Fibroblast of lung (primary cell): ENCODE results near the gene PBX1. TPM values are rescaled to one million over a fixed set of nuclear protein-coding genes. Genes with fewer than 3 reads are reported as not detected.

Experiments used
- DNase-seq, 2 donors: peaks; one replicate each; pipeline versions ENCODE4 v3.0.0 to v3.0.0-alpha.2; 2010; ENCODE audit warnings: low read depth in 2 of 2
- H2AFZ ChIP-seq: 2 replicates; pipeline ENCODE4 v1.5.1; 2012; ENCODE audit warnings: low read length, control low read depth, inconsistent platforms
- H3K27ac ChIP-seq: 2 replicates; pipeline ENCODE4 v1.5.1; 2011; ENCODE audit warnings: low read length, control low read depth; ENCODE audit not compliant: insufficient read depth
- H3K27me3 ChIP-seq: 2 replicates; pipeline ENCODE4 v1.5.1; 2011; ENCODE audit warnings: mild to moderate bottlenecking, low read length; ENCODE audit not compliant: control insufficient read depth, insufficient read depth
- H3K36me3 ChIP-seq: 2 replicates; pipeline ENCODE4 v1.5.1; 2011; ENCODE audit warnings: low read length; ENCODE audit not compliant: control insufficient read depth, insufficient read depth
- H3K4me1 ChIP-seq: 2 replicates; pipeline ENCODE4 v1.5.1; 2011; ENCODE audit warnings: low read length; ENCODE audit not compliant: control insufficient read depth, insufficient read depth; ENCODE audit errors: extremely low read depth
- H3K4me2 ChIP-seq: 2 replicates; pipeline ENCODE4 v1.5.1; 2011; ENCODE audit warnings: low read length, control low read depth; ENCODE audit not compliant: insufficient read depth; ENCODE audit errors: extremely low read depth
- H3K4me3 ChIP-seq, 4 experiments: fragments of 200-600 bp in 1 of 4; sonication (generic) in 1 of 4; replicated peaks in 1 of 4; 2 replicates each; pipeline ENCODE4 v1.5.1; 2011 to 2016; ENCODE audit warnings: low read length in 4 of 4, low read depth in 3 of 4, mild to moderate bottlenecking in 3 of 4, control low read depth in 2 of 4, inconsistent platforms in 1 of 4, mixed read lengths in 1 of 4; ENCODE audit not compliant: insufficient read depth in 1 of 4; ENCODE audit errors: control extremely low read depth in 1 of 4
- H3K79me2 ChIP-seq: 2 replicates; pipeline ENCODE4 v1.5.1; 2012; ENCODE audit warnings: mild to moderate bottlenecking, low read length, inconsistent platforms; ENCODE audit not compliant: control insufficient read depth, insufficient read depth
- H3K9ac ChIP-seq: 2 replicates; pipeline ENCODE4 v1.5.1; 2011; ENCODE audit warnings: mild to moderate bottlenecking, low read length, control low read depth; ENCODE audit not compliant: insufficient read depth
- H3K9me3 ChIP-seq: 2 replicates; pipeline ENCODE4 v1.5.1; 2012; ENCODE audit warnings: low read depth, low read length; ENCODE audit not compliant: control insufficient read depth, insufficient read depth
- H4K20me1 ChIP-seq: 2 replicates; pipeline ENCODE4 v1.5.1; 2011; ENCODE audit warnings: low read length; ENCODE audit not compliant: control insufficient read depth, insufficient read depth; ENCODE audit errors: extremely low read depth
- EZH2 ChIP-seq: IDR thresholded peaks from 2 replicates; pipeline ENCODE4 v1.5.1; 2012; ENCODE audit warnings: low read length, control low read depth, mild to moderate bottlenecking; ENCODE audit errors: missing control alignments
- polyA plus RNA-seq, 2 donors: library from polyadenylated mRNA; depleted of rRNA in 1 of 2; stranded (reverse) in 1 of 2; unstranded in 1 of 2; fragments of >200 nt; gene quantifications; 2 replicates each; pipeline ENCODE4 v1.2.1, GENCODE V29; 2011 to 2012; ENCODE audit warnings: missing spikeins in 1 of 2
- total RNA-seq: library from RNA; depleted of rRNA; stranded (reverse); fragments of >200 nt; gene quantifications from 2 replicates; pipeline ENCODE4 v1.2.1, GENCODE V29; 2014
- TF ChIP-seq, protein P1 (sequence below), 2 donors: IDR thresholded peaks in 1 of 2; conservative IDR thresholded peaks in 1 of 2; 1 replicate in 1 of 2; 2 replicates in 1 of 2; pipeline ENCODE4 v1.5.1; 2011 to 2012; ENCODE audit warnings: low read length in 2 of 2, control low read depth in 1 of 2, inconsistent platforms in 1 of 2, low read depth in 1 of 2, mild to moderate bottlenecking in 1 of 2

The PBX1 gene
- total and polyA plus RNA-seq, 2 donors (not counting 1 experiment from before 2014, with no cell fraction given): 43.1 to 46.7 TPM

DNA sequence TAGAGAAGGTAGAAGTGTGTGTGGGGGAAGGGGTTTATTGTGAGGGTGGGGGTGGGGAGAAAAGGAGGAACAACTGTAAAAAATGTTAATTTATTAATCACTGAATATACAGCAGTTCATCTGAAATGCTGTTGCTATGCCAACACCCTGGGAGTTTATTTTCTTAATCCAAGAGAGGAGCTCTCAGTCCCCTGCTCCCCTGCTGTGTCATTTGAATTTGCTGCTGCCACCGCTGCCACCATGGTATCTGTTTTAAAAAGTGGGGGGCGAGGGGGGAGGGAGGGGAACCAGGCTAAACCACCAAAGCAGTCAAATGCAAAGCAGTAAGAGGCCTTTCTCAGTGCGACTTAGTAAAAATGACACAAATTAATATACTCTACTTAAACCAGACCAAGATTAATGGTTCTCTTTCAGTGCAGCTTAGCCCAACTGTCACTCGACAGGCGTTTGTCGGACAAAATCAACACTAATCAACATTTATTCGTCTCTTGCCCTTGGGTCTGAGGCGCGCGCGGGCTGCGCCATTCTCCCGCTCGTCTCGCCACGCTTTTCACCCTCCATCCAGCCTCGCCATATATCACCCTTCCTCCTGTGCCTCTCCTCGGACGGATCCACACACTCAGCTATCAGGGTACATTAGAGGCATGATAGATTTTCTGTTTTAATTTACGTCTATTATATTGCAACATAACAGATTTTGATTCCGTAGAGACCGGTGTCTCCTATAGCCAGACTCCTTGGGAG lies 76.2 kb downstream of the PBX1 start:
- no peak overlapping the region for H3K9ac ChIP-seq
- H3K4me1 ChIP-seq: peaks cover 18% of the 10 kb centered on the region
- H3K27ac ChIP-seq: no peak overlapping the region
- no peaks in the 10 kb centered on the region for H3K9me3 ChIP-seq
- no peak overlapping the region for H2AFZ ChIP-seq
- TF ChIP-seq EZH2: no peak
- TF ChIP-seq, protein P1, sequence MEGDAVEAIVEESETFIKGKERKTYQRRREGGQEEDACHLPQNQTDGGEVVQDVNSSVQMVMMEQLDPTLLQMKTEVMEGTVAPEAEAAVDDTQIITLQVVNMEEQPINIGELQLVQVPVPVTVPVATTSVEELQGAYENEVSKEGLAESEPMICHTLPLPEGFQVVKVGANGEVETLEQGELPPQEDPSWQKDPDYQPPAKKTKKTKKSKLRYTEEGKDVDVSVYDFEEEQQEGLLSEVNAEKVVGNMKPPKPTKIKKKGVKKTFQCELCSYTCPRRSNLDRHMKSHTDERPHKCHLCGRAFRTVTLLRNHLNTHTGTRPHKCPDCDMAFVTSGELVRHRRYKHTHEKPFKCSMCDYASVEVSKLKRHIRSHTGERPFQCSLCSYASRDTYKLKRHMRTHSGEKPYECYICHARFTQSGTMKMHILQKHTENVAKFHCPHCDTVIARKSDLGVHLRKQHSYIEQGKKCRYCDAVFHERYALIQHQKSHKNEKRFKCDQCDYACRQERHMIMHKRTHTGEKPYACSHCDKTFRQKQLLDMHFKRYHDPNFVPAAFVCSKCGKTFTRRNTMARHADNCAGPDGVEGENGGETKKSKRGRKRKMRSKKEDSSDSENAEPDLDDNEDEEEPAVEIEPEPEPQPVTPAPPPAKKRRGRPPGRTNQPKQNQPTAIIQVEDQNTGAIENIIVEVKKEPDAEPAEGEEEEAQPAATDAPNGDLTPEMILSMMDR (conservative IDR thresholded peaks at IDR 0.05 in 1 of 2, IDR thresholded peaks at IDR 0.05 in 1 of 2; ENCODE audit: low read depth in 1 of 2, low read length in 2 of 2): no peak
- H4K20me1 ChIP-seq: no peaks in the 10 kb centered on the region
- H3K27me3 ChIP-seq: no peaks in the 10 kb centered on the region
- H3K36me3 ChIP-seq: no peaks in the 10 kb centered on the region
- no peak for DNase-seq
- H3K4me3 ChIP-seq: no peak overlapping the region
- H3K79me2 ChIP-seq: no peaks in the 10 kb centered on the region
- no peak overlapping the region for H3K4me2 ChIP-seq

DNA sequence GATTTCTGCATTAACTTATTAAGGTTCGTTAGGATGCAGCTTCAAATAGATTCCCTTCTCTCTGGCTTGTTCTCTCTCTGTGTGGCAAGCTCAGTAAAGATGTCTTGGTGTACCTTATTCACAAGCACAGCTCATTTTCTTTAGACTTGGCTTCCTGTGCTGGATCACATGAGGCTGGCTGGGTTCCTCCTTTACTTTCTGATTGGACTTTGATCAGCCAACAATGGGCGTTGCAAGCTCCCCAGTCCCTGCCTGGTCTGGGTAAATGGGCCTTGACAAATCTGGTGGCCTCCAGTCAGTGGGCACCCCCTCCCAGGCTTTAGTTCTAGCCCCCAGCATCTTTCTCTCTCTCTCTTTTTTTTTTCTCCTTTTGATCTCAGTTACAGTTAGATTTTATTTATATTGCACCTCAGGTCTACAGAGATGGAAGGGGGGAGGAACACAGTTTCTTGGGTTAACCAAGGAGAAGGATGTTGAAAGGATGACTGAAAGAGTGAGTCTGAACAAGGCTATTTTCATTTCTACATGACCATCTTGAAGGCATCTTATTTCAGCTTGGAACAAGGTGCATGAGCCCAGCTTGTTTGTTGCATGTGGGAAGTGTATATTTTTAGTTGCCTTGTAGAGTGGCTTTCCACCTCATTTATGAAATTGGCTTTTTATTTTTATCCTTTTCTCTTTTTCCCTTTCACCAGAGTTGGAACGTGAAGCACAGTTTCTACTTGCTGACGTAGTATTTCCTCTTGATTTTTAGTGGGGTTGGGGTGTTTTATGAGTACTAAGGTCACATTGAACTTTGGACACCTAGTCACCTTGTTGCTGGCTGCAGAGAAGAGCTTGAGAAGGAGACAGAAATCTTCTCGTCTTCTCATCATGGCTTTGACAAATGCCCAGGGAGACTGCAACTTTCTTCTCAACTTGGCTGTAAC lies 77.1 kb downstream of the PBX1 start:
- Histone ChIP-seq H3K4me2 (no peak overlapping the region), H2AFZ (no peak overlapping the region), H3K27ac (peak overlapping the region; percentile 89), H3K9ac (no peak overlapping the region), H3K36me3 (no peaks in the 10 kb centered on the region), H4K20me1 (no peaks in the 10 kb centered on the region), H3K79me2 (no peaks in the 10 kb centered on the region), H3K4me3 (no peak overlapping the region), H3K9me3 (no peaks in the 10 kb centered on the region), H3K4me1 (peaks cover 18% of the 10 kb centered on the region), H3K27me3 (no peaks in the 10 kb centered on the region)
- TF ChIP-seq, protein P1 (conservative IDR thresholded peaks at IDR 0.05 in 1 of 2, IDR thresholded peaks at IDR 0.05 in 1 of 2; ENCODE audit: low read depth in 1 of 2, low read length in 2 of 2): no peak
- TF ChIP-seq EZH2: no peak
- DNase-seq: peak in 1 of 2 donors; percentile 35

DNA sequence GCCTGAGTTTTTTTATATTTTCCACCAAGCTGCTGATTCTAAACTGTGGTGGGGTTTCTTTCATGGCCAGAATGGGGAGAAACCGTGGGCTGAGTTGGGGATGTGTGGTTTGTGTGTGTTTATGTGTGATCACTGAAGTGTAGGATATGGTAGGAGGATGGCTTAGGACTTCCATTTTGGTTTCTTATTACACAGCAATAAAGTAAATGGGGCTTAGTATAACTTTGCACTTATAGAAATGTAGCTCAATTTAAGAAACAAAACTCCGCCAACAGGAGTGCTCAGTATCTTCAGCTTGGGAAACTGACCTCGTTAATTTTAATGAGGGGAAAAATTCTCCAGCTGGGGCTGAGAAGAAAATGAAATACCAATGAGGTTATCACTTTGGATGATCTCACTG lies 77.8 kb downstream of the PBX1 start:
- Histone ChIP-seq H4K20me1 (no peaks in the 10 kb centered on the region), H3K4me3 (no peak overlapping the region), H3K4me2 (no peak overlapping the region), H3K79me2 (no peaks in the 10 kb centered on the region), H3K27me3 (no peaks in the 10 kb centered on the region), H3K27ac (peak overlapping the region; percentile 89), H2AFZ (no peak overlapping the region), H3K9me3 (no peaks in the 10 kb centered on the region), H3K36me3 (no peaks in the 10 kb centered on the region), H3K9ac (no peak overlapping the region), H3K4me1 (peaks cover 18% of the 10 kb centered on the region)
- peak in 1 of 2 donors; percentile 25 for DNase-seq
- TF ChIP-seq, protein P1 (conservative IDR thresholded peaks at IDR 0.05 in 1 of 2, IDR thresholded peaks at IDR 0.05 in 1 of 2; ENCODE audit: low read depth in 1 of 2, low read length in 2 of 2): no peak
- no peak for TF ChIP-seq EZH2
